ENCODE results near the gene MATK. TPM values are rescaled to one million over a fixed set of nuclear protein-coding genes. Genes with fewer than 3 reads are reported as not detected.
"Not testable (repeated sequence)": the region's sequence is repeated elsewhere in the genome, so short reads cannot be mapped to it uniquely, and the experiment has no call there.

MATK gene
- total RNA-seq, 5 donors from 2014 or later (not counting 1 experiment from before 2014, with no cell fraction given) = 9.2 to 41.4 (median 20.6) TPM

DNA sequence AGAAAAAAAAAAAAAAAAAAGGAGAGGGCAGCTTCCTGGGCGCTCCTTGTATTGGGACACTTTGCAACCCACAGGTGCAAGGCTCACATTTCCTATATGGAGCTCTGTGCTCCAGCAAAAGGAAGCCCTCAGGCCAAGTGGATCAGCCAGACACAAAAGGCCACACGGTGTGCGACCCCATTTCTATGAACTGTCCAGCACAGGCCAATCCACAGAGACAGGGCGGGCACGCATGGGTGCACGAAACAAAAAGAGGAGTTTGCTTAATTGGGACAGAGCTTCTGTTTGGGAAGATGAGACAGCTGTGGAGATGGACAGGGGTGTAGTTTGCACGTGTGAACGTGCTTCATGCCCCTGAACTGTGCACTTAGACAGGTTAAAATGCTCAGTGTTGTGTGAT is 31.6 kb upstream of the MATK start:
- ATAC-seq (replicated peaks in 1 of 4) (no peak), DNase-seq (no peak)
- no peaks in the 10 kb centered on the region for H3K9me3 ChIP-seq
- WGBS (ENCODE audit: insufficient coverage) = 86% methylated on average over 6 of the region's 8 CpGs
- H3K27ac ChIP-seq (ENCODE audit: low read length) = no peak overlapping the region
- Mint-ChIP-seq H3K9me3 (no peaks in the 10 kb centered on the region), H3K36me3 (no peaks in the 10 kb centered on the region), H3K27me3 (no peaks in the 10 kb centered on the region), H3K27ac (peak overlapping the region in 1 of 2 donors; percentile 49), H3K4me3 (peak overlapping the region in 1 of 3 donors; percentile 50), H3K4me1 (peaks cover 44 to 46% (median 46%) of the 10 kb centered on the region in 3 donors)
- H3K27me3 ChIP-seq (replicated peaks in 1 of 2; ENCODE audit: control insufficient read depth in 2 of 2, extremely low read depth in 1 of 2, insufficient read depth in 2 of 2, low read length in 1 of 2) = no peaks in the 10 kb centered on the region
- ChIA-PET POLR2A (interaction anchor here (0.6 to 0.7 kb wide), 2 partner anchors 37 to 1378 kb away, joined by 5 to 8 read pairs; no protein-coding TSS in a partner anchor), CTCF (no interaction called here)
- H3K36me3 ChIP-seq (ENCODE audit: control insufficient read depth in 2 of 2, extremely low read depth in 1 of 2, insufficient read depth in 1 of 2, low read length in 1 of 2) = no peaks in the 10 kb centered on the region
- no peak overlapping the region for H3K4me3 ChIP-seq (ENCODE audit: control insufficient read depth in 1 of 2, extremely low read depth in 1 of 2, low read length in 1 of 2)
- peaks cover 36 to 80% of the 10 kb centered on the region in 2 experiments for H3K4me1 ChIP-seq (ENCODE audit: control insufficient read depth in 1 of 2, extremely low read depth in 1 of 2, insufficient read depth in 2 of 2, low read length in 2 of 2)

DNA sequence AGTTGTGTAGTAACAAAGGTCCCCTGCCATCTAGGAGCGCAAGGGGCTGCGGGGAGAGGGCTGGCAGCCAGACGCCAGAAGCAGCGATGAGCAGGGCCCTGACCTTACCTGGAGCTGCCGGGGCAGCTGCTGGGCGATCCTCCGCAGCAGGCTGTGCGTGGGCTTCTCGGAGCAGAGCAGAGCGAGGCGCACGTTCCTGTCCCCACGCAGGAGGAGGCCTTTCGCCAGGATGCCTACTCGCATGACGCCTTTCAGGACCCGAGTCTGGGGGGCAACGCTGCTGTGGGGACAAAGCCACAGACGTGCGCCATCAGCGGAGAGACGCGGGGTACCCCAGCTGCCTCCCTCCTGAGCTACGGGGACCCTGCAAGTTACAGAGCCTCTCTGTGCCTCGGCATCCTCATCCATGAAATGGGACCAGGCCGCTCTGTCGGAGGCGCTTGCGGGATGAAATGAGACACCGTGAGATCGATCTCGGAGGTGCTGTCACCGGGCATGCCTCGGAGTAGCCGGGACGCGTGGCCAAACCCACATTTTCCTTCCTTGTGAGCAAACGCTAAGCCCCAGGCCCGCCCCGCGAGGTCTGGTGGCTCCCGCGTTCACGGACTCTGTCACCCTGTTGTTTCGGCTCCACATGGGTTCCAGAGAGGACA is 30.5 kb upstream of the MATK start:
- no peaks in the 10 kb centered on the region for H3K36me3 Mint-ChIP-seq
- Histone ChIP-seq H3K4me1 (ENCODE audit: control insufficient read depth in 1 of 2, extremely low read depth in 1 of 2, insufficient read depth in 2 of 2, low read length in 2 of 2) (peaks cover 41 to 80% of the 10 kb centered on the region in 2 experiments), H3K4me3 (ENCODE audit: control insufficient read depth in 1 of 2, extremely low read depth in 1 of 2, low read length in 1 of 2) (no peak overlapping the region), H3K9me3 (no peaks in the 10 kb centered on the region), H3K27me3 (replicated peaks in 1 of 2; ENCODE audit: control insufficient read depth in 2 of 2, extremely low read depth in 1 of 2, insufficient read depth in 2 of 2, low read length in 1 of 2) (no peaks in the 10 kb centered on the region), H3K27ac (ENCODE audit: low read length) (no peak overlapping the region), H3K36me3 (ENCODE audit: control insufficient read depth in 2 of 2, extremely low read depth in 1 of 2, insufficient read depth in 1 of 2, low read length in 1 of 2) (no peaks in the 10 kb centered on the region)
- H3K4me3 Mint-ChIP-seq = no peak overlapping the region
- peaks cover 44 to 49% (median 48%) of the 10 kb centered on the region in 3 donors for H3K4me1 Mint-ChIP-seq
- H3K27me3 Mint-ChIP-seq = no peaks in the 10 kb centered on the region
- POLR2A ChIA-PET = no interaction called here
- CTCF ChIA-PET = interaction anchor here in 1 of 2 donors (0.6 kb wide), 1 partner anchor 21 kb away, joined by 3 read pairs; no protein-coding TSS in a partner anchor
- WGBS (ENCODE audit: insufficient coverage) = 94% methylated on average over 44 of the region's 45 CpGs
- ATAC-seq (replicated peaks in 1 of 4) (no peak), DNase-seq (no peak)
- no peak overlapping the region for H3K27ac Mint-ChIP-seq
- no peaks in the 10 kb centered on the region for H3K9me3 Mint-ChIP-seq

DNA sequence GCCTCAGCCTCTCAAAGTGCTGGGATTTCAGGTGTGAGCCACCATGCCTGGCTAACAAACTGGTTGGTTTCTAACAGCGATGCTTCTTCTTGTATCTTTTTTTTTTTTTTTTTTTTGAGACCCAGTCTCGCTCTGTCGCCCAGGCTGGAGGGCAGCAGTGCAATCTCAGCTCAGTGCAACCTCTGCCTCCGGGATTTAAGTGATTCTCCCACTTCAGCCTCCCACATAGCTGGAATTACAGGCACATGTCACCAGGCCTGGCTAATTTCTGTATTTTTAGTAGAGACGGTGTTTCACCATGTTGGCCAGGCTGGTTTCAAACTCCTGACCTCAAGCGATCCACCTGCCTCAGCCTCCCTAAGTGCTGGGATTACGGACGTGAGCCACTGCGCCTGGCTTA is 30.0 kb upstream of the MATK start:
- H3K27ac ChIP-seq (ENCODE audit: low read length); H3K27ac Mint-ChIP-seq; H3K9me3 ChIP-seq; H3K36me3 Mint-ChIP-seq; H3K27me3 Mint-ChIP-seq; POLR2A ChIA-PET; H3K9me3 Mint-ChIP-seq; H3K4me3 ChIP-seq (ENCODE audit: control insufficient read depth in 1 of 2, extremely low read depth in 1 of 2, low read length in 1 of 2); H3K36me3 ChIP-seq (ENCODE audit: control insufficient read depth in 2 of 2, extremely low read depth in 1 of 2, insufficient read depth in 1 of 2, low read length in 1 of 2); ATAC-seq (replicated peaks in 1 of 4); H3K27me3 ChIP-seq (replicated peaks in 1 of 2; ENCODE audit: control insufficient read depth in 2 of 2, extremely low read depth in 1 of 2, insufficient read depth in 2 of 2, low read length in 1 of 2); H3K4me3 Mint-ChIP-seq; DNase-seq: not testable (repeated sequence)
- peaks cover 42 to 50% (median 46%) of the 10 kb centered on the region in 3 donors for H3K4me1 Mint-ChIP-seq
- CTCF ChIA-PET = interaction anchor here in 1 of 2 donors (0.6 kb wide), 1 partner anchor 21 kb away, joined by 3 read pairs; no protein-coding TSS in a partner anchor
- H3K4me1 ChIP-seq (ENCODE audit: control insufficient read depth in 1 of 2, extremely low read depth in 1 of 2, insufficient read depth in 2 of 2, low read length in 2 of 2) = peaks cover 41 to 79% of the 10 kb centered on the region in 2 experiments
- 98% methylated on average over 7 of the region's 9 CpGs for WGBS (ENCODE audit: insufficient coverage)

DNA sequence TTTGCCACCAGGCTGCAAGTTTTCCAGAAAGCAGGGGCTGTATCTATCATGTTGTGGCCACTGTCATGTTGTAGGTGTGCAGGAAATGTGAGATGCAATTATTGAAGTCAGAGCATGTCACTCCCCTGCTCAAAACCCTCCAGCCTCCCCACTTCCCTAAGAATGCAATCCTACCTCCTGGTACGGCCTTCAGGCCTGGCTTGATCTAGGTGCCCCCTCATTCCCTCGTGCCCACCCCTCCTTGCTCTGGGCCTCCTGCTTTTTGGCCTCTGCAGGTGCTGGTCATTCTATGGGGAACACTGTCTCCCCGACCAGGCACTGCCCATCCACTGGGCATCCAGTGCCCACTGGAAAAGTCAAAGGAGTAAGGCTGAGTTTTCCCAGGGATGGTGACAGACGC is 28.5 kb upstream of the MATK start:
- H3K4me1 ChIP-seq (ENCODE audit: control insufficient read depth in 1 of 2, extremely low read depth in 1 of 2, insufficient read depth in 2 of 2, low read length in 2 of 2) = peaks cover 41 to 82% of the 10 kb centered on the region in 2 experiments
- ATAC-seq (replicated peaks in 1 of 4) = no peak
- DNase-seq = no peak
- peak overlapping the region in 1 of 3 donors; percentile 84 for H3K4me3 Mint-ChIP-seq
- no peaks in the 10 kb centered on the region for H3K36me3 Mint-ChIP-seq
- CTCF ChIA-PET = no interaction called here
- H3K4me3 ChIP-seq (ENCODE audit: control insufficient read depth in 1 of 2, extremely low read depth in 1 of 2, low read length in 1 of 2) = no peak overlapping the region
- H3K9me3 Mint-ChIP-seq = no peaks in the 10 kb centered on the region
- peak overlapping the region; percentile 84 for H3K27ac ChIP-seq (ENCODE audit: low read length)
- H3K27me3 ChIP-seq (replicated peaks in 1 of 2; ENCODE audit: control insufficient read depth in 2 of 2, extremely low read depth in 1 of 2, insufficient read depth in 2 of 2, low read length in 1 of 2) = no peaks in the 10 kb centered on the region
- no peaks in the 10 kb centered on the region for H3K36me3 ChIP-seq (ENCODE audit: control insufficient read depth in 2 of 2, extremely low read depth in 1 of 2, insufficient read depth in 1 of 2, low read length in 1 of 2)
- H3K27me3 Mint-ChIP-seq = no peaks in the 10 kb centered on the region
- no peaks in the 10 kb centered on the region for H3K9me3 ChIP-seq
- H3K4me1 Mint-ChIP-seq = peaks cover 42 to 52% (median 46%) of the 10 kb centered on the region in 3 donors
- peak overlapping the region; percentile 90 to 92 for H3K27ac Mint-ChIP-seq
- POLR2A ChIA-PET = no interaction called here
- WGBS (ENCODE audit: insufficient coverage) = 87% methylated on average over 2 of the region's 4 CpGs

DNA sequence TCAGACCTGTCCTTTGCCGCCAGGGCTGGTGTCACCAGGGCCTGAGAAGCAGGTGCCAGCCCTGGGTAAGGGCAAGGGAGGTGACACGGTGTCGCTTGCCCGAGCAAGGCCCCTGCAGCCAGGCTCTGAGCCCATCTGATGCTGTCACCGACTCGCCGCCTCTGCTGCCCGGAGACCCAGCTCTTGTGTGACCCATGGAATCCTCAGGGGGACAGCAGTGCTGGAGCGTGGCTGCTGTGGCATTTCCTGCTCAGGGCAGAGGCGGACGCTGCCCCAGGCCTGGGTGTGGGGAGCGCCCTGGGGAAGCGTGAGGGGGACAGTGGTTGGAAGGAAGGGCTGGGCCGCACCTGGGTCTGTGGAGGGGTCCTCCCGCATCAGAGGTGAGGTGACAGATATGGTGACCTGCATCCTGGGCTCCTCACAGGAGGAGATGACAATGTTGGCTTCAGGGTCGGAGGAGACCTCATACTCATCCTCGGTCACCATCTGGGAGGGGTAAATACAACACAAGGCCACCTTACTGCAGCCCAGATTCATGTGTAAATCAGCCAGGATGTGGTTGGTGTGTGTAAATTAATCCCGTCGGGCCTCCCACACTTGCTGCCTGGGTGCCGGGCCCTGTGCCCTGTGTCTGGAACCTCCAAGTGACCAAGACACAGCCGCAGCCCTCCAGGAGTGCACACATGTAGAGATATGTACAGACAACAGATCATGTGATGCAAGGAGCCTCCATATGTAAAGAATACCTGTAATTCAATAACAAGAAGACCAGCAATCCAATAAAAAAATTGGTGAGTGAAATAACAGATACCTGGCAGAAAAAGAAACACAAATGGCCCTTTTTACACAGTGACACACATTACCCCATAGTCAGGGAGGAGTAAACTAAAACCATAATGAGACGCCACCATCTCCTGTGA is 27.6 kb upstream of the MATK start:
- Histone ChIP-seq H3K4me3 (ENCODE audit: control insufficient read depth in 1 of 2, extremely low read depth in 1 of 2, low read length in 1 of 2) (no peak overlapping the region), H3K36me3 (ENCODE audit: control insufficient read depth in 2 of 2, extremely low read depth in 1 of 2, insufficient read depth in 1 of 2, low read length in 1 of 2) (no peaks in the 10 kb centered on the region), H3K27ac (ENCODE audit: low read length) (peak overlapping the region; percentile 84), H3K4me1 (ENCODE audit: control insufficient read depth in 1 of 2, extremely low read depth in 1 of 2, insufficient read depth in 2 of 2, low read length in 2 of 2) (peaks cover 41 to 78% of the 10 kb centered on the region in 2 experiments), H3K27me3 (replicated peaks in 1 of 2; ENCODE audit: control insufficient read depth in 2 of 2, extremely low read depth in 1 of 2, insufficient read depth in 2 of 2, low read length in 1 of 2) (no peaks in the 10 kb centered on the region), H3K9me3 (no peaks in the 10 kb centered on the region)
- peak overlapping the region; percentile 90 to 92 for H3K27ac Mint-ChIP-seq
- CTCF ChIA-PET = interaction anchor here (0.5 to 2.5 kb wide), 3 partner anchors 8 to 275 kb away, joined by 4 to 8 read pairs (median 6); partner anchors contain the start of gene MRPL54 (in 1 of the 2)
- 73% methylated on average over 15 of the region's 22 CpGs for WGBS (ENCODE audit: insufficient coverage)
- H3K4me1 Mint-ChIP-seq = peaks cover 42 to 58% (median 46%) of the 10 kb centered on the region in 3 donors
- H3K4me3 Mint-ChIP-seq = peak overlapping the region; percentile 21 to 84 (median 47)
- H3K36me3 Mint-ChIP-seq = no peaks in the 10 kb centered on the region
- ATAC-seq (replicated peaks in 1 of 4) (no peak), DNase-seq (peak in 3 of 35 experiments; percentile 11 to 38 (median 12))
- no peaks in the 10 kb centered on the region for H3K27me3 Mint-ChIP-seq
- POLR2A ChIA-PET = no interaction called here
- no peaks in the 10 kb centered on the region for H3K9me3 Mint-ChIP-seq

DNA sequence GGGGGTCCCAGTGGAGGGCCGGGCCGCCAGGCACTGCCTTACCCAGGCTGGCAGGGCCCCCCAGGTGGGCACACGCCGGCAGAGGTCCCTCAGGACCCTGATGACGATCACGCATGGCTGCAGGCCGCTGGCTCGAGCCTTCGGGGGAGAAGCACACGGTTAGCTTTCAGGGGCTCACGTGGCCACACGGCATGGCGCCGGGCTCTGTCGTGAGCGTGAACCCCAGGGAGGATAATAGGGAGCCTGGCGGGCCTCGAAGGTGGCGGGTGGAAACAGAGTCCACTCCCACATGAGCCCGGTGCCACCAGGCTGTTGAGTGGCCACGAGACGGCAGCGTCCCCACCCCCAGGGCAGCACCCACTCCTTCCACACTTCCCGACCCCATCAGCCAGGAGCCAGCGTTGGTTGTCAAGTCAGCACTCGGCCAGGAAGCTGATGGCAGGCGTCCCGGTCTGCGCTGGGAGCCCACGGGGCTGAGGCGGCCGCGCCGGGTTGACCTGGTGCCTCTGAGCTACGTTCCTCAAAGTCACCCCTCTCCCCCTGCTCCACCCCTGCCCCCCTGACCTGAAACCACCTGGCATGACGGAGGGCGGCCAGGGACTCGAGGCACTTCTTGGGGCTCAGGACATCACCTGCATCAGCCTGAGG is 24.7 kb upstream of the MATK start:
- Mint-ChIP-seq H3K4me1 (peaks cover 32 to 56% (median 38%) of the 10 kb centered on the region in 3 donors), H3K27ac (peak overlapping the region in 1 of 2 donors; percentile 34), H3K36me3 (no peaks in the 10 kb centered on the region), H3K9me3 (no peaks in the 10 kb centered on the region), H3K4me3 (no peak overlapping the region), H3K27me3 (no peaks in the 10 kb centered on the region)
- ChIA-PET POLR2A (no interaction called here), CTCF (no interaction called here)
- ATAC-seq (replicated peaks in 1 of 4) = no peak
- no peak for DNase-seq
- Histone ChIP-seq H3K27me3 (replicated peaks in 1 of 2; ENCODE audit: control insufficient read depth in 2 of 2, extremely low read depth in 1 of 2, insufficient read depth in 2 of 2, low read length in 1 of 2) (no peaks in the 10 kb centered on the region), H3K9me3 (no peaks in the 10 kb centered on the region), H3K36me3 (ENCODE audit: control insufficient read depth in 2 of 2, extremely low read depth in 1 of 2, insufficient read depth in 1 of 2, low read length in 1 of 2) (no peaks in the 10 kb centered on the region), H3K4me3 (ENCODE audit: control insufficient read depth in 1 of 2, extremely low read depth in 1 of 2, low read length in 1 of 2) (no peak overlapping the region), H3K27ac (ENCODE audit: low read length) (no peak overlapping the region), H3K4me1 (ENCODE audit: control insufficient read depth in 1 of 2, extremely low read depth in 1 of 2, insufficient read depth in 2 of 2, low read length in 2 of 2) (peaks cover 32 to 61% of the 10 kb centered on the region in 2 experiments)
- WGBS (ENCODE audit: insufficient coverage) = 98% methylated on average over 17 of the region's 38 CpGs

Data from T-cell (primary cell).